Prostate gland (tissue), 2 donors: ENCODE results near the gene NAPA.

Experiments
- POLR2A ChIP-seq: fragments of 450-650 bp; IDR thresholded peaks from one replicate; pipeline ENCODE4 v1.6.1; 2016; ENCODE audit warnings: antibody characterized with exemption, mild to moderate bottlenecking
- POLR2AphosphoS5 ChIP-seq: sonication (generic); formaldehyde crosslinking; IDR thresholded peaks from one replicate; pipeline ENCODE4 v1.6.1; 2017; ENCODE audit warnings: antibody characterized with exemption
- TF ChIP-seq, protein P1 (sequence below), 4 experiments: fragments of 200-600 bp in 2 of 4; fragments of 450-650 bp in 2 of 4; sonication (generic) in 2 of 4; IDR thresholded peaks; 1 replicate in 3 of 4; 2 replicates in 1 of 4; pipeline ENCODE4 v1.5.1; 2016 to 2019; ENCODE audit warnings: antibody characterized with exemption in 4 of 4, mild to moderate bottlenecking in 2 of 4, moderate library complexity in 2 of 4

GRCh38 chr19:47561440-47562057 lies 46.7 kb upstream of the NAPA start:
- TF ChIP-seq, protein P1, sequence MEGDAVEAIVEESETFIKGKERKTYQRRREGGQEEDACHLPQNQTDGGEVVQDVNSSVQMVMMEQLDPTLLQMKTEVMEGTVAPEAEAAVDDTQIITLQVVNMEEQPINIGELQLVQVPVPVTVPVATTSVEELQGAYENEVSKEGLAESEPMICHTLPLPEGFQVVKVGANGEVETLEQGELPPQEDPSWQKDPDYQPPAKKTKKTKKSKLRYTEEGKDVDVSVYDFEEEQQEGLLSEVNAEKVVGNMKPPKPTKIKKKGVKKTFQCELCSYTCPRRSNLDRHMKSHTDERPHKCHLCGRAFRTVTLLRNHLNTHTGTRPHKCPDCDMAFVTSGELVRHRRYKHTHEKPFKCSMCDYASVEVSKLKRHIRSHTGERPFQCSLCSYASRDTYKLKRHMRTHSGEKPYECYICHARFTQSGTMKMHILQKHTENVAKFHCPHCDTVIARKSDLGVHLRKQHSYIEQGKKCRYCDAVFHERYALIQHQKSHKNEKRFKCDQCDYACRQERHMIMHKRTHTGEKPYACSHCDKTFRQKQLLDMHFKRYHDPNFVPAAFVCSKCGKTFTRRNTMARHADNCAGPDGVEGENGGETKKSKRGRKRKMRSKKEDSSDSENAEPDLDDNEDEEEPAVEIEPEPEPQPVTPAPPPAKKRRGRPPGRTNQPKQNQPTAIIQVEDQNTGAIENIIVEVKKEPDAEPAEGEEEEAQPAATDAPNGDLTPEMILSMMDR (IDR thresholded peaks at IDR 0.05), result no peak
- TF ChIP-seq POLR2A (no peak), POLR2AphosphoS5 (no peak)
